Measurements from ENCODE around the gene RHD.

GRCh38 chr1:25255706-25256577 is 16.4 kb upstream of the RHD start:
- TF ChIP-seq CTCF (IDR thresholded peaks at IDR 0.05; ENCODE audit: low read depth, low read length) (no peak), POLR2A (IDR thresholded peaks at IDR 0.05; ENCODE audit: extremely low read depth, insufficient read length) (no peak), MYC (IDR thresholded peaks at IDR 0.05; ENCODE audit: low read depth, low read length) (no peak)
- TF ChIP-seq, protein P1, sequence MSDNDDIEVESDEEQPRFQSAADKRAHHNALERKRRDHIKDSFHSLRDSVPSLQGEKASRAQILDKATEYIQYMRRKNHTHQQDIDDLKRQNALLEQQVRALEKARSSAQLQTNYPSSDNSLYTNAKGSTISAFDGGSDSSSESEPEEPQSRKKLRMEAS (IDR thresholded peaks at IDR 0.05; ENCODE audit: low read depth, low read length): no peak
